Astrocyte of the hippocampus (primary cell): Measurements from ENCODE around the gene CEP104.
"Not testable (repeated sequence)": the region's sequence is repeated elsewhere in the genome, so short reads cannot be mapped to it uniquely, and the experiment has no call there.

ENCODE experiments used
- DNase-seq: peaks from one replicate; pipeline ENCODE4 v3.0.0; 2011; ENCODE audit warnings: low read depth, low spot score

CEP104 gene

DNA sequence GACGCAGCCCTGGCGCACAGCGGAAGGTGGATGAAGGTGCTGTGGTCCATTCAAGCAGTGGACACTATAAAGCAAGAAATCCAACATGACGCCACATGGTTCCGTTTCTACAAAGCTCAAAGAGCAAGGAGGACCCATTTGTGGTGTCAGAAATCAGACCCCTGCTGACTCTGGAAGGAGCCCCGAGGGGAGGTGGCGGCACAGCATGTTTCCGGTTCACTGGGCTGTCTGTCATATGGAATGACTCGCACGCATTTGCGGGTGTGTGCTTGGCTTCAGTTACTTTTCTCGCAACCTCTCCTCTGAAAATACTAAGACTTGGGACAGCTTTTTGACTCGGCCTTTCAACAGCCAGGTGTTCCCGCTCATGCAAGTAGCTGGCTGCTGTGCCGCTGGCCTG is 31.7 kb downstream of the CEP104 start:
- no peak for DNase-seq

DNA sequence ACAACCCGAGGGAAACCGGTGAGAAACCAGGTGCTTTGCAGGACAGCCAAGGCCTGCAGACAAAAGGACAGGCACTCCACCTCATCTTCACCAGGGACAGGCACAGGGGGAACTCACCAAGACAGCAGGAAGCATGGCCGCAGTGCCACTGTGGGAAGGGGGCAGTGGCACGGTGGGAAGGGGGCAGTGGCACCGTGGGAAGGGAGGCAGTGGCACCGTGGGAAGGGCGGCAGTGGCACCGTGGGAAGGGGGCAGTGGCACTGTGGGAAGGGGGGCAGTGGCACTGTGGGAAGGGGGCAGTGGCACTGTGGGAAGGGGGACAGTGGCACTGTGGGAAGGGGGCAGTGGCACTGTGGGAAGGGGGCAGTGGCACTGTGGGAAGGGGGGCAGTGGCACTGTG is 32.4 kb downstream of the CEP104 start:
- DNase-seq, result no peak

DNA sequence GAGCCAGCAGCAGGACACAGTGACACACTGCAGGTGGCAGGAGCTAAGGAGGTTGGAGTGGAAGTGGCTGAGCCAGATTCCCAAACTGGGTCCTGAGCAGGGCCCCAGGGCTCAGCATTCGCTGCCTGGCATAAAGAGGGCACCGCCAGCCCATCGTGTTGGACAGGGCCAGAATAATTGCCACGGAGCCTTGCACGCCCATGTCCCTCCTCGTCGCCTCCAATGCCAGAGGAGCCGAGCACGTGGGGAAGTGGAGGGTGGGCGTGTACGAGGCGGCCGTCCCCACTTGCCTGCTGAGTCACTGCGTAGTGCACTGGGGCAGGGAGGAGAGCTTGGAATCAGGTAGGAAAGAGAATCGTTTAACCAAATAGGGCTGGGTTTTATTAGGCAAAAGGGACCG is 34.6 kb downstream of the CEP104 start:
- DNase-seq, result no peak

DNA sequence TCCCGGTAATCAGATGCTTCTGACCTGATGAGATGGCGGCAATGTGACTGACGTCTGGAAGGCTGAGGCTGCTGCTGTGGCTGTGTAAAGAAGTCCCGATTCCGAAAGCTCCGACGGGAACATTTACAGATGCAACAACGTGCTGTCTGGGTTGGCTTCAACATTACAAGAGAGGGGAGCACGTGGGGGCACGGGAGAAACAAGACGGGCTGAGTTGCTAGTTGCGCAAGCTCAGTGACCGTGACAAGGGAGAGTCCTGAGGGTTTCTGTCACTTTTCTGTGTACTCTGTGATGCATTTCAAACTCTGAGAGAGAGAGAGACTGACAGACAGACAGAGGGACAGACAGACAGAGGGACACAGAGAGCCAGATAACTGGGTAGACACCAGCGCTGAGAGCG is 35.1 kb downstream of the CEP104 start:
- DNase-seq, result no peak

DNA sequence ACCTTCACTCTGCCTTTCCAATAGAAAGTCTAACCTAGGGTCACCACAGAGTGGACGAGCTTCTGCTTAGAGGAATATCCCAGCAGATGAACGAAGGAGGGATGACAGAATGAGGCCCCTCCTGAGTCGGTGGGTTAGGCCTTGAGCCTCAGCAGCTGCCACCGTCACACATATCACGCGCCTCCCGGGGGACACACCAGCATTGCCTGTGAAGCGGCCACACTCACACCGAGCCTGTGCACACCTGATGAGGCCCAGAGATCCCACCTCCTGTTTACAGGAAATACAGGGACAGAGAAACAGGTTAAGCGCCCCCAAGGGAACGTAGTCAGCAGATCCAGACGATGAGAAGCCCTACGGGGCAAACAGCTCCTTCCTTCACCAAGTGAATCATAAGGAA is 35.6 kb downstream of the CEP104 start:
- no peak for DNase-seq

DNA sequence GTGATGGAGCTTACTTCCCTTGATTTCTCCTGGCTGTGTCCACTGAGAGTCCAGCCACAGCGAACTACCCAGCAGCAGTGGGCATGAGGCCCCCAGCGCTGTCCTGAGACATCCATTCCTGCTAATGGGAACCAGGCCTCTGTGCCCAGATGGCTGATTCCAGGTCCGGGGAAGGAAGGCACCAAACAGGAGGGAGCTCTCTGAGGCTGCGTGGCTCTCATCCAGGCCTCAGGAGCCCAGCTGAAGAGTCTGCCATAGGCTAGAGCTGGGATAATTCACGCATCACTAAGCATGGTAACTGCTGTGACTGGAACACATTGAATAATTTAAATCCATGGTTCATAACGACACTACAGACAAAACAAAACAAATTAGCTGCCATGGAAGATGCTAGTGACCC is 36.0 kb downstream of the CEP104 start:
- DNase-seq, result peak; percentile 47

DNA sequence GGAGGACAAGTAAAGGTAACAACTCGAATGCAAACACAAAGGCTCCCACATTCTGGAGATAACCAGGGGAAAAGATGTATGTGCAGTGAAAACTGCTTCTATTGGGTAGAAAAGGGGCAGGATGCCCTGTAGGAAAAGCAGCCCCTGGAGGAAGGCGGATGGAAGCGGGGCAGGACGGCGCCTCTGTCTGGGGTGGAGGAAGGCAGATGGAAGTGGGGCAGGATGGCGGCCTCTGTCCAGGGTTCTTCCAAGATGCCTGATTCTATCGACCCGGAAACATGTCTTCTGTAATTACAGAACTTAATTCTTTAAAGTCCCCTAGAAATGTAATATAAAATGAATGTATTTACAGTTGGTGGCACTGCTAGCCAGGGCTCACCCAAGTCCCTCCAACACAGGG is 36.7 kb downstream of the CEP104 start:
- no peak for DNase-seq

DNA sequence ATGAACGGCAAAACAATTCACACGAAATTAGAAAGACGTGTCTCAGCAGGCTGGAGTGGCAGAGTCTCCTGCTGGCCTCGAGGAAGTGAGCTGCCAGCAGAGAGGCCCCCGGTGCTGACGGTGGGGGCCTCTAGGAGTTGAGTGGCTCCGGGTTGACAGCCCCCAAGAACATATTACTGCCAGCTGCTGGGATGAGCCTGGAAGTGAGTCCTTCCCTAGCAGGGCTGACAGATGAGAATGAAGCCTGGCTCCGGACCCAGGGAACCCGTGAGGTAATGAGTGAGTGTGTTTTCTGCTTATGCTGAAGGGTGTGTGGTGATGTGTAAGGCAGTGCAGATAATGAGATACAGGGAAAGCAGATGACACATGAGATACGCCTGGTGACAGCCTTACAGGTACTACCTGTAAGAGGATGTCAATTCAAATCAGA is 37.2 kb downstream of the CEP104 start:
- DNase-seq, result no peak

DNA sequence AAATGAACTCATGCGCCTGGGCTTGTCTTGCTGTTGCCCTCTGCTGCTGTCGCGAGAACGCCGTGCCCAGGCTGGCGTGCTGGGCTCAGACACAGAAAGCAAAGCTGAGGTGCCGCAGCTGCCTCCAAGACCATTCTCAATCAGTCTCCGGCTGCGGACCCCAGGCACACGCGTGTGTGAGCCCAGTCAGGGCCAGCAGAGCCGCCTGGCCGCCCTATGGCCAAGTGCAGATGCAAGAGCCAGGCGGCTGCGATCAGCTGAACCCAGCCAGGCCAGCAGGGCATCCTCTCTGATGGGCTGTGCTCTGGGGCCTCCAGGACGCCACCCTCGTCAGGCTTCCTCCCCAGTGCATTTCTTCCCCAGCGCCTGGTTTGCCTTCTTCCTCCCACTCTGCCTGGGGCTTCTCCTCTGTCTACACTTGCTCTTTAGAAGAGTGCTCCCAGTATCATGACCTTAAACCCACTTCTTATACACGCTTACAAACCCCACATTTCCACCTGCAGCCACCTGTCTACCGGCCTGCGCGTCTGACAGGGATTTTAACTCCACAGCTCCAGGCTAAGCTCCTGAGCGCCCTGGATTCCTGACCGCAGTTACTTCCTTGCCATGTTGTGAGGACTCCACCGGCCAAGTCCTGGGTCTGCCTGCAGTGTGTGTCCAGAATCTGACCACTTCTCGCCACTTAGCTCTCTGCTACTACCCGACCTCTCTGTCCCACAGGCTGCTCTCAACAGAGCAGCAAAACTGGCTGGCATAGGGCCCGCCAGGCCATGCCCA is 39.0 kb downstream of the CEP104 start:
- no peak for DNase-seq

DNA sequence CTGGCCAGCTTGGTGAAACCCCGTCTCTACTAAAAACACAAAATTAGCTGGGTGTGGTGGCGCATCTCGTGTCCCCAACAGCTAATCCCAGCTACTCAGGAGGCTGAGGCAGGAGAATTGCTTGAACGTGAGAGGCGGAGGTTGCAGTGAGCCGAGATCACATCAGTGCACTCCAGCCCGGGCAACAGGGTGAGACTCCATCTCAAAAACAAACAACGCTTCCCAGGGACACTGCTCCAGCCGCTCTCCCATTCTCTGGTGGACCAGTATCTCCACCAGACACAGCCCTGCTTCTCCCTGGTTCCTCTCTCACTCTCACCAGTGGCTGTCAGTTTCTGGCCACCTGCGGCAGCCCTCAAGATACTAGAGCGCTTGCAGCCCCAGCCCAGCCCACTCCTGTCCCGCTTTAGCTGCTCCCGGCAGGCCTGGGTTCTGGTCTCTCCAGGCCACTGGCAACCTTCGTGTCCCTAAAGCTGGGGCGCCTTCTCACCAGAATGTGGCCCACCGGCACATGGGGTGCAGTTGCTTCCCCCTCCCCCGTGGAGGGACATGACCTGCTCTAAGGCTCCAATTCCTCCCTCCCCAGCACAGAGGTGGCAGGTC is 39.8 kb downstream of the CEP104 start:
- DNase-seq, result no peak

DNA sequence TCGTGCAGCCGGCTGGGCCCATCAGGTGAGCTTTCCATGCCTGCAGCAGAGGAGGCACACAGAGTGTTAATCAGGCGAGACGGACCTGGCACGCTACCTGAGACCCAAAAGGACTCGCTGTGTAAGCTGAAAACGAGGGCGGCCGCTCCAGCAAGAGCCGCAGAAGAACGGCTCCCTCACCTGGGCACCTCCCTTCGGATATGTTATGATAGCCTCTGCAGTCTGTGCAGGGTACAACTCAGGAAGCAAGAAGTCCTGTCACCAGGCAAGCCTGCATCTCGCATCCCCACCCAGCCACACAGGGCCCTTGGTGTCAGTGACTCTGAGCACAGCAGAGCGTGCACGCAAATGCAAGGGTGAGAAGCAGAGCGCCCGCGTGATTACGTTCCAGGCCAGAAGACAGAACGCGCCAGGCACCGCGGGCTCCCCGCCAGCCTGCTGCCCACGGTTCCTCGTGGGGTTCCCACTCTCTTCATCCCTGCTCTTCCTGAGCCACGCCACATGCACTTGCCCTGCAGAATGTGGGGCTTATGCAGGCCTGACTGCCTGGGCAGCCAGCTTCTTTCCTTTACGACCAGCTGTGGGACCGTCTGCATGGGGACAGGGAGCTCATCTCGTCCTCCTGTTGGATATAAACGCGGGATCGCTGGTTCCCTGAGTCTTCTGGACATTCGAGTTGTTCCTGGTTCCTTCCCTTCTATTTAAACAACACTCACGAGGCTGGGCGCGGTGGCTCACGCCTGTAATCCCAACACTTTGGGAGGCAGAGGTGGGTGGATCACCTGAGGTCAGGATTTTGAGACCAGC is 40.5 kb downstream of the CEP104 start:
- no peak for DNase-seq

DNA sequence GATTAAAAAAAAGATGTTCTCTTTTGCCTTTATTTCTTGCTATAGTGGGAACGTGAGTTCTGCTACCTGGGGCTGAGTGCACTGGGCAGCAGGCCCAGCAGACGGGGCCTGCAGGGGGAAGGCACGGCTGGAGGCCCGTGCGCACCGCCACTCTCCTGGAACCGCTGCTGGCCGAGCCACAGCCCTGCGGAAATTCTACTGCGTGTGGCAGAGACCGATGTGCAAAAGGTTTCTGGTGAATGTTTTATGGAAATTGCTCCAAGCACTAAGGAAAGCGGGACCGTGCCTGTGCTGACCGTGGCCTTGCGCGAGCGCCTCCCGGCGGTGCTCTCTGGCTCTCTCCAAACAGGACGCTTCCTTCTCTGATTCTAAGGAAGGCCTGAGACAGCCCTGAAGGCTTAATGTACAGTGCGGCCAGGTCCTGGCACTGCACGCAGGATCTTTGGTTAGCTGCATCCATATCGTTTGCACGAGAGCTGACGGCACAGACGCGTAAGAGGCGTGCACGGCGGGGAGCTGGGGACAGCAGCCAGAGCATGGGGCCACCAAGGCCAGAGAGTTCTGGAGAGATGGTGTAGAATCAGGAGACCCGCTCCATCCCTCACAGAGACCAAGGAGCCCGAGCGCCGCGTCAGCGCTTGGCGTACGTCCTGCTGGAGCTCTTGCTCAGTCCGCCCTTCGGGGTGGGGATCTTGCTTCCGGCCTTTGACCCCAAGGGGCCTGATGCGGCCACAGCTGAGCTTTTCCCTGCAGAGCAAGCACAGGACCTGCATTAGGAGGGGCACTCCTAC is 42.0 kb downstream of the CEP104 start:
- no peak for DNase-seq

DNA sequence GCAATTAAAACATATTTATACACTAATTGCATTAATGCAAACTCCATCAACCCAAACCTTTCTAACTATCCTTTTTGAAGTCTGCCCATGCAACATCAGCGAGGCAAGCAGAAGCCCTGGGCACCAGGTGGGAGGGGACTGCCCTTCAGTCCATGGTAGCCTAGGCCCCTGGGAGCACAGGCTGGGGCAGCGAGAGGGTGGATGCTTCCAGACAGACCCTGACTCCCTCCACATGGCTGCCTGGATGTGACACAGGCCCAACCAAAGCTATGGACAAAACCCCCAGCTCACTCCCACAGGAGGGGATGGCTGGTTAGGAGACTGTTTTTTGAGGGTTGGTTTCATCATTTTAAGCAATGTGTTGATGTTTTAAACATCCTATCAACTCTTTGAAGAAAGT is 42.9 kb downstream of the CEP104 start:
- no peak for DNase-seq

DNA sequence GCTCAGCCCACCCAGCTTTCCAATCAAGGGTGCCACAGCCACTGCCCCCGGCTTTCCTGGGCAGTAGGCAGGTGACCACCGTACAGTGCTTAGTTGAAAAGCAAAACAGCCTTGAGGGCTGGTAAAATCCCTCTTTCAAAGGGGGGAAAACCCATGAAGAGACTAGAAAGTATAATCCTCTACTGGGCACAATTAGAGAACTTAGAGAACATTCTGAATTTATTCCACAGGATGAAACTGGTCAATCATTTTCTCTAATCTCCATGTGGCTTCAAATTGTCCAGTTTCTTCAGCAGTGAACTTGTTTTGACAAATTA is 45.5 kb downstream of the CEP104 start:
- DNase-seq, result no peak

DNA sequence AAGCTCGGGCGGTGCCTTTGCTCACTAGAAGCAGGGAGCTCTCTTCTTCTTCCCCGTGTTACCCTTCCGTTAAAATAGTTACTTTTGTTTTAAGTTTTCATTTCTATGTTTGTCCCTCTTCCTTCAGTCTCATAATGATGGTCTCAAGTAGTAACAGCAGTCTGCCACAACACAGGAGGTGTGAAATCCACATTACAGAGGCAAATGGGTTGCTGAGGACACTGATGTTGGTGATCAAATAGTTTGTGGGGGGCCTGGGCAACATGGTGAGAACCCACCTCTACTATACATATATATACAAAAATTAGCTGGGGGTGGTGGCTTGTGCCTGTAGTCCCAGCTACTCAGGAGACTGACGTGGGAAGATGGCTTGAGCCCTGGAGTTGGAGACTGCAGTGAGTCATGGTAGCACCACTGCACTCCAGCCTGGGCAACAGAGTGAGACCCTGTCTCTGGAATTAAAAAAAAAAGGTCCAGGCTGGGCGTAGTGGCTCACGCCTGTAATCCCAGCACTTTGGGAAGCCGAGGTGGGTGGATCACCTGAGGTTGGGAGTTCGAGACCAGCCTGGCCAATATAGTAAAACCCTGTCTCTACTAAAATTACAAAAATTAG is 46.8 kb downstream of the CEP104 start:
- DNase-seq, result not testable (repeated sequence)

DNA sequence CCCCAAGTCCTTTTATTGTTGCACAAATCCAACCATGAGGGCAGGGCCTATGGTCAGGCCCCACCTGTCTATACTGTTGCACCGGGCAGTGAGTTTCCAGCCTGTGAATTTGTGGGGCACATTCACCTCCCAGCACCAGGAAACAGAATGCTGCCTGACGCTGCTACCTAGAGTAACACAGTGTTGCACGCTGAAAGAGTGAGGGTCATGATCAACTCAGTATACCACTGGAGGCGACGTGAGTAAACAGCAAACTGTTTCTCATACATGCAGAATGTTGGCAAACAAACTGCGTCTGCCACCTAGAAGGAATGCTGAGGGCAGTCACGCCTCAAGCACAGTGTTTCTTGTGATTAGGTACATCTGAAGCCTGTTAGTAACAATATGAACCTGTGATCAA is 47.3 kb downstream of the CEP104 start:
- no peak for DNase-seq

DNA sequence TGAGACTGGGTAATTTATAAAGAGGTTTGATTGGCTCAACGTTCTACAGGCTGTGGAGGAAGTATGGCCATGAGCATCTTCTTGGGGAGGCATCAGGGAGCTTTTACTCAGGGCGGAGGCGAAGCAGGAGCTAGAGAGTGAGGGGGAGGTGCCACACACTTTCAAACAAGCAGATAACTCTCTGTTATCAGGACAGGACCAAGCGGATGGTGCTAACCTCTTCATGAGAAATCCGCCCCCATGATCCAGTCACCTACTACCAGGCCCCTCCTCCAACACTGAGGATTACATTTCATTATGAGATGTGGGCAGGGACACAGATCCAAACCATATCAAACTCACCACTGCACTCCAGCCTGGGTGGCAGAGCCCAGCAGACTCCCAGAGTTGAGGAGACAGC is 49.2 kb downstream of the CEP104 start:
- DNase-seq, result no peak

DNA sequence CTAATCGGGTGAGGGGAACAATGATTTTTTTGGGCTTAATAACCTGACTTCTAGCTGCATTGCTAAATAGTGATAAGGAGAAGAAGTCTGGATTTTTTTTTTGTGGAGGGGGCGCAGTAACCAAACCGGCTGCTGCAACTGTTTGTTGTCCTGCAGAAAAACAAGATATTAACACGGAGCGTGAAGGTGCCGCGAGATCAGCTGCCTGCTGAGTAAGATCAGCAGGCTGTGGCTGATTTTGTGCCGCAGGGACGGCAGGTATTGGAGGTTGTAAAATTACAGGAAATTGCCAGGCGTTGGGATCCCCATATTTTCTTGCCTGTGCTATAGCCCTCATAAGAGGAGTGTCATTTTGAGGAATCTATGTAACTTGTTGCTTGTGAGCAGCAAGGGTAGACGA is 52.0 kb downstream of the CEP104 start:
- DNase-seq, result no peak

DNA sequence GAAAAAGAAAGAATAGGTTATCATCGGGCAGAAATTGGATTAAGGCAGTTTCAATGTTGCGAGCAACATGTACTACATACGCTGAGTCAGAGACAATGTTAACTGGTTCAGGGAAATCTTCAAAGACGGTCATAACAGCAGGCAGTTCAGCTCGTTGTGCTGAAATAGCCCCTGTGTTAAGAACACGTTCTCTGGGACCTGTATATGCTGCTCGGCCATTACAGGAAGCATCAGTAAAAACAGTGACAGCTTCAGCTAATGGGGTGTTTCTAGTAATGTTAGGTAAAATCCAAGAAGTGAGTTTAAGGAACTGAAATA is 52.4 kb downstream of the CEP104 start:
- not testable (repeated sequence) for DNase-seq

DNA sequence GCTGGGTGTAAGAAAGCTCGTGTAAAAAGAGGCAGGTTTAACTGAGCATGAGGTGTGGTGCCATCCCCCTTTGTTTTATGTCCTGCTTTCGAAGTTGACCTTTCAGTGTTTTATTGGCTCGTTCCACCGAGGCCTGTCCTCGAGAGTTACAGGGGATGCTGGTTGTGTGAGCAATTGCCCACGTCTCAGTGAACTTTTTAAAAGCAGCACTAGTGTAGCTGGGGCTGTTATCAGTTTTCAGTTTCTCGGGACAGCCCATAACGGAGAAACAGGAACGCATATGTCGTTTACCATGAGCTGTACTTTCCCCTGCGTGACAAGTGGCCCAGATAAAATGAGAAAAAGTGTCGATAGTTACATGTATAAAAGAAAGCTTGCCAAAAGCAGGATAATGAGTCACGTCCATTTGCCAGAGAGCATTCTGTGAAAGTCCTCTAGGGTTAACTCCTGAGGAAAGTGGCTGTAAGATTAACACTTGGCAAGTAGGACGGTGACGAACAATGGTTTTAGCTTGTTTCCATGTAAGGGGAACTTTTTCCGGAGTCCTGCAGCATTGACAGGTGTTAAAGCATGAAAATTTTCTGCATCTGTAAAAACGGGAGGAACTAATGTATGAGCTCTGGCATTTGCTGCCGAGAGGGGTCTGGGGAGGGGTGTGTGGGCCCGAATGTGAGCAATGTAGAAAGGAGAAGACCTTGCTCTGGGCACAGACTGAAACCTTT is 52.9 kb downstream of the CEP104 start:
- DNase-seq, result no peak

DNA sequence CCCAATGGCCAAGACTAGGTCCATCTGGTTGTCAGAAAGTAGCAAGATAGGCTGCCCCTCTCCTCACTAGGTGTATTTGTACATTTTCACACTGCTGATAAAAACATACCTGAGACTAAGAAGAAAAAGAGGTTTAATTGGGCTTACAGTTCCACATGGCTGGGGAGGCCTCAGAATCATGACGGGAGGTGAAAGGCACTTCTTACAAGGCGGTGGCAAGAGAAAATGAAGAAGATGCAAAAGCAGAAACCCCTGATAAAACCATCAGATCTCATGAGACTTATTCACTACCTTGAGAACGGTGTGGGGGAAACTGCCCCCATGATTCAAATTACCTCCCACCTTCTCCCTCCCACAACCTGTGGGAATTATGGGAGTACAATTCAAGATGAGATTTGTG is 56.2 kb downstream of the CEP104 start:
- not testable (repeated sequence) for DNase-seq
